HG02588 (cell line): Measurements from ENCODE around the gene DNAJC7.

Experiments
- ATAC-seq: cut with Tn5 transposase; IDR thresholded peaks from one replicate; pipeline ENCODE4 v1.9.1; 2021; ENCODE audit warnings: mild to moderate bottlenecking, moderate library complexity; ENCODE audit not compliant: unreplicated experiment

The DNAJC7 gene

GRCh38 chr17:41976142-41976768 lies 41.0 kb downstream of the DNAJC7 start:
- no peak for ATAC-seq

- no peak for ATAC-seq
These were observed 41.8 kb downstream of the DNAJC7 start for GRCh38 chr17:41975099-41976083.

- no peak for ATAC-seq
These were observed 42.6 kb downstream of the DNAJC7 start for GRCh38 chr17:41974658-41975057.

GRCh38 chr17:41974031-41974430 lies 43.2 kb downstream of the DNAJC7 start:
- no peak for ATAC-seq

- ATAC-seq = no peak
These were observed 43.8 kb downstream of the DNAJC7 start for GRCh38 chr17:41973408-41973811.

- peak; percentile 75 for ATAC-seq
These were observed 44.5 kb downstream of the DNAJC7 start for GRCh38 chr17:41972571-41973407.

- no peak for ATAC-seq
These were observed 45.3 kb downstream of the DNAJC7 start for GRCh38 chr17:41971721-41972523.

GRCh38 chr17:41970901-41971331 lies 46.3 kb downstream of the DNAJC7 start:
- ATAC-seq = no peak

GRCh38 chr17:41968676-41969075 lies 48.6 kb downstream of the DNAJC7 start:
- ATAC-seq = no peak

- no peak for ATAC-seq
These were observed 49.2 kb downstream of the DNAJC7 start for GRCh38 chr17:41967921-41968578.

GRCh38 chr17:41967141-41967920 lies 49.9 kb downstream of the DNAJC7 start:
- no peak for ATAC-seq

- peak; percentile 64 for ATAC-seq
These were observed 50.6 kb downstream of the DNAJC7 start, which contains the start of gene CNP for GRCh38 chr17:41966463-41967140. Gene CNP (plus strand): TSS chr17:41966795. CDS start chr17:41966885, 90 bp downstream.

- ATAC-seq = peak; percentile 32
These were observed 51.4 kb downstream of the DNAJC7 start for GRCh38 chr17:41965694-41966462.

GRCh38 chr17:41962768-41963434 lies 54.3 kb downstream of the DNAJC7 start:
- ATAC-seq = no peak

GRCh38 chr17:41962111-41962510 lies 55.1 kb downstream of the DNAJC7 start:
- no peak for ATAC-seq

- no peak for ATAC-seq
These were observed 57.7 kb downstream of the DNAJC7 start for GRCh38 chr17:41959336-41960095.
